ENCODE data around the gene KRTAP23-1.

The KRTAP23-1 gene

DNA sequence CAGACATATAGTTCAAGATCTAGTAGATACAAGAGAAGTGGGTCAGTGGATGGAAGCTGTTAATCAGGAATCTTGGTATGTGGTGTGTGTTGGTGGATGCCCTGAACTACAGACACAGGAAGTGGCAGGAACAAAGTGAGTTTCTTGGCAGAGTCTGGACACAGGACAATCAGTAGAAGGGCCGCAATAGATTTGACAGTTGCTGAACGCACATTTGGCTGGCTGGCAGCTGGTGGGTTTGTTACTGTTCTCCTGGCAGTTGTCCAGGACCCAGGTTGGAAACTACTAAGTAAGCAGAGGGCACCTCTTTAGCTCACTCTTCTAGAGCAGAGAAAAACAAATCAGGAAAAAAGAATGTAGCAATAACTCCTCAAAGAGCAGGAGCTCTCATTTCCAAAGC, 41.5 kb downstream of the KRTAP23-1 start:
- DNase-seq (ENCODE audit: low read depth), result no peak

DNA sequence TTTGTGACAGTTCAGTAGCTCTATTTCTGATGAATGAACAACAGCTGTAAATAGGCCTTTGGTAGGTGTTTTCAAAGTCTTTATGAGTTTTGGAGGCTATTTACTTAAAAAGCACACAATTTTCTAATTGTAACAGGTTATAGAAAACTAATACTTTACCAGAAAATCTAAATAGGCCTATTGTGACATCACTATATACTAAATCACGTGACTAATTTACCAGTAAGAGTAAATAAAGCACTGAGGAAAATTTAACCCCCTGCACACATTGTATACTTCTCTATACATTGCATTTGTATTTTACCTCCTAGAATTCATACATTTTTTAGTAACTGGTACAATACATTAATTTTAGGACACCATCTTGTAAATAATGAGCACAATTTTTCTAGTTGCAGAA, 43.3 kb downstream of the KRTAP23-1 start:
- DNase-seq (ENCODE audit: low read depth), result no peak

Measured in activated T-helper 9 cell treated with anti-CD3 and anti-CD28 coated beads, Interleukin-2, amount 50 U/mL, for 16 hours (primary cell).